ENCODE measurements around the gene PYCARD. TPM values are rescaled to one million over a fixed set of nuclear protein-coding genes. Genes with fewer than 3 reads are reported as not detected.

Gene PYCARD
- total RNA-seq (10 to 100 TPM in 1 of 2 donors, 1 to 10 TPM in 1; 2.6 to 11.1 TPM), polyA plus RNA-seq (ENCODE audit: insufficient read depth, low read depth, low replicate concordance) (8.7 TPM)
- long read RNA-seq, donor 1, transcript PYCARD-201 (3 exons, 990 nt), result major isoform, 41 of 53 reads
- long read RNA-seq, donor 1, partial matches to known transcripts, result 7 of 53 reads
- long read RNA-seq, donor 1, other reads (novel, unspliced or antisense), result 0 of 53 reads
- long read RNA-seq, donor 2, transcript PYCARD-201 (3 exons, 990 nt), result major isoform, 23 of 27 reads
- long read RNA-seq, donor 2, partial matches to known transcripts, result 0 of 27 reads
- long read RNA-seq, donor 2, other reads (novel, unspliced or antisense), result 0 of 27 reads

GRCh38 chr16:31202414-31203375 lies at the start of gene PYCARD:
PYCARD (minus strand) TSS chr16:31202760; CDS start chr16:31202690, 70 bp downstream.
- peak; percentile 33 for DNase-seq
- Histone ChIP-seq H3K9me3 (no peaks in the 10 kb centered on the region), H3K36me3 (ENCODE audit: low read depth, missing control alignments) (no peaks in the 10 kb centered on the region)

GRCh38 chr16:31251435-31251834 lies 48.9 kb upstream of the PYCARD start:
- no peaks in the 10 kb centered on the region for H3K9me3 ChIP-seq
- no peak overlapping the region for H3K27ac ChIP-seq
- H3K4me3 ChIP-seq, result no peak overlapping the region
- WGBS, 2 donors, result 93% methylated on average over 5 of the region's 5 CpGs
- no peaks in the 10 kb centered on the region for H3K27me3 ChIP-seq
- intact Hi-C loops (cut with DNase I; ENCODE audit: low total_unique reads), result no loop called here
- no peak for TF ChIP-seq POLR2A (IDR thresholded peaks at IDR 0.05)
- TF ChIP-seq, protein P1, sequence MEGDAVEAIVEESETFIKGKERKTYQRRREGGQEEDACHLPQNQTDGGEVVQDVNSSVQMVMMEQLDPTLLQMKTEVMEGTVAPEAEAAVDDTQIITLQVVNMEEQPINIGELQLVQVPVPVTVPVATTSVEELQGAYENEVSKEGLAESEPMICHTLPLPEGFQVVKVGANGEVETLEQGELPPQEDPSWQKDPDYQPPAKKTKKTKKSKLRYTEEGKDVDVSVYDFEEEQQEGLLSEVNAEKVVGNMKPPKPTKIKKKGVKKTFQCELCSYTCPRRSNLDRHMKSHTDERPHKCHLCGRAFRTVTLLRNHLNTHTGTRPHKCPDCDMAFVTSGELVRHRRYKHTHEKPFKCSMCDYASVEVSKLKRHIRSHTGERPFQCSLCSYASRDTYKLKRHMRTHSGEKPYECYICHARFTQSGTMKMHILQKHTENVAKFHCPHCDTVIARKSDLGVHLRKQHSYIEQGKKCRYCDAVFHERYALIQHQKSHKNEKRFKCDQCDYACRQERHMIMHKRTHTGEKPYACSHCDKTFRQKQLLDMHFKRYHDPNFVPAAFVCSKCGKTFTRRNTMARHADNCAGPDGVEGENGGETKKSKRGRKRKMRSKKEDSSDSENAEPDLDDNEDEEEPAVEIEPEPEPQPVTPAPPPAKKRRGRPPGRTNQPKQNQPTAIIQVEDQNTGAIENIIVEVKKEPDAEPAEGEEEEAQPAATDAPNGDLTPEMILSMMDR (IDR thresholded peaks at IDR 0.05), result no peak
- H3K36me3 ChIP-seq (ENCODE audit: low read depth, missing control alignments), result no peaks in the 10 kb centered on the region
- H3K4me1 ChIP-seq, result no peaks in the 10 kb centered on the region
- no peak for DNase-seq

More at GRCh38 chr16:31202414-31203375, at the start of gene PYCARD:
- WGBS, 2 donors, result 6 to 7% methylated on average over 32 to 56 of the region's 69 CpGs
- Histone ChIP-seq H3K4me1 (peaks cover 17% of the 10 kb centered on the region), H3K27ac (peak within 1 kb of the TSS in 1 of 2 donors; percentile 69), H3K4me3 (peak within 1 kb of the TSS; percentile 56 to 67), H3K27me3 (no peaks in the 10 kb centered on the region)
- no peak for TF ChIP-seq POLR2A (IDR thresholded peaks at IDR 0.05)
- TF ChIP-seq, protein P1 (IDR thresholded peaks at IDR 0.05), result no peak
- intact Hi-C loops (cut with DNase I; ENCODE audit: low total_unique reads), result no loop called here

GRCh38 chr16:31250782-31251384 lies 48.3 kb upstream of the PYCARD start:
- Histone ChIP-seq H3K27me3 (no peaks in the 10 kb centered on the region), H3K4me3 (no peak overlapping the region)
- 85 to 88% methylated on average over 6 to 7 of the region's 7 CpGs for WGBS, 2 donors

GRCh38 chr16:31248344-31248743 lies 45.8 kb upstream of the PYCARD start:
- Histone ChIP-seq H3K27me3 (no peaks in the 10 kb centered on the region), H3K4me1 (no peaks in the 10 kb centered on the region), H3K27ac (no peak overlapping the region), H3K4me3 (no peak overlapping the region), H3K36me3 (ENCODE audit: low read depth, missing control alignments) (no peaks in the 10 kb centered on the region), H3K9me3 (no peaks in the 10 kb centered on the region)
- DNase-seq, result no peak
- intact Hi-C loops (cut with DNase I; ENCODE audit: low total_unique reads), result no loop called here
- WGBS, 2 donors, result 65 to 77% methylated on average over 5 of the region's 5 CpGs
- TF ChIP-seq POLR2A (IDR thresholded peaks at IDR 0.05), result no peak
- TF ChIP-seq, protein P1 (IDR thresholded peaks at IDR 0.05), result no peak

More at GRCh38 chr16:31250782-31251384, 48.3 kb upstream of the PYCARD start:
- no peaks in the 10 kb centered on the region for H3K36me3 ChIP-seq (ENCODE audit: low read depth, missing control alignments)
- intact Hi-C loops (cut with DNase I; ENCODE audit: low total_unique reads), result no loop called here
- no peaks in the 10 kb centered on the region for H3K9me3 ChIP-seq
- DNase-seq, result no peak
- no peaks in the 10 kb centered on the region for H3K4me1 ChIP-seq
- TF ChIP-seq, protein P1 (IDR thresholded peaks at IDR 0.05), result no peak
- no peak for TF ChIP-seq POLR2A (IDR thresholded peaks at IDR 0.05)
- no peak overlapping the region for H3K27ac ChIP-seq

Data from testis (tissue), 5 donors.